T-helper 2 cell treated with Interferon-gamma antibody and Interleukin-4, amounts not matched to agents 5 μg/mL and 100 μg/mL, for 36 hours (primary cell): ENCODE results near the gene MYLK.

Experiments used
- DNase-seq: peaks from one replicate; pipeline ENCODE4 v3.0.0; 2021; ENCODE audit warnings: low spot score
- H3K27ac Mint-ChIP-seq: one replicate; pipeline ENCODE4 v1.8.0; 2021; ENCODE audit warnings: mild to moderate bottlenecking, mixed read lengths
- H3K27me3 Mint-ChIP-seq: one replicate; pipeline ENCODE4 v1.8.0; 2021; ENCODE audit warnings: low read depth, mixed read lengths
- H3K36me3 Mint-ChIP-seq: one replicate; pipeline ENCODE4 v1.8.0; 2021; ENCODE audit warnings: low read depth, mixed read lengths
- H3K4me1 Mint-ChIP-seq: one replicate; pipeline ENCODE4 v1.8.0; 2021; ENCODE audit warnings: low read depth, mixed read lengths
- H3K4me3 Mint-ChIP-seq: one replicate; pipeline ENCODE4 v1.8.0; 2022; ENCODE audit warnings: mild to moderate bottlenecking, moderate library complexity, mixed read lengths
- H3K9me3 Mint-ChIP-seq: one replicate; pipeline ENCODE4 v1.8.0; 2021; ENCODE audit warnings: mixed read lengths

The MYLK gene

DNA sequence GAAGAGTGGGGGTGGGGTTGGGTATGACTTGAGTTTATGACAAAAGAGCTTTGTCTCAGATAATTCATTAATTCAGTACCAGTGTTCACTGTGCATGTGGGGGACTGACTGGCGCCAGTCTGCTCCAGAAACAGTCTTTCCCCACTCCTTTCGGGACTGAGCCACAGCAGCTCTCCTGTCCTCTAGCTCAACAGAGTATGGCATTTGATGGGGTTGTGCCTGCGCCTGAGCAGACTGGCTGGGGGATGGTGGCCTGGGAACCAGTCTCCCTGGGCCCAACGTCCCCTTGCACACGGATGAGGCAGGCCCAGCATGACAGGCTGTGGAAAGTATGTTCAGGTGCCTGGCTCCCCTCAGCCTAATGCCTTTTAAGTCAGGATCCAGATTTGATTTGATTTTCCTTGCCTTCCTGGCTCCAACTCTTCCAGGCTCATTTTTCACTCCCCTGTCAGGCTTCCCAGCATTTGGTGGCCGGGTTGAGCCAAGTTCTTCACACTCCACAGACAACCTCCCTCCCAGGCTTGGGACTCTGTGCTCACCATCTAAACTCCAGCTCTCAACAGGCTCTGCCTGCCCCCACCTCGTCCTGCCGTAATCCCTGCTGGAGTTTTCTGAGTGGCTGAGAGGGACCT, 105.0 kb downstream of the MYLK start:
- no peak for DNase-seq
- Mint-ChIP-seq H3K4me1 (no peaks in the 10 kb centered on the region), H3K27me3 (peaks cover 2% of the 10 kb centered on the region), H3K36me3 (no peaks in the 10 kb centered on the region), H3K4me3 (no peak overlapping the region), H3K27ac (no peak overlapping the region), H3K9me3 (no peaks in the 10 kb centered on the region)

- no peaks in the 10 kb centered on the region for H3K9me3 Mint-ChIP-seq
- no peaks in the 10 kb centered on the region for H3K4me1 Mint-ChIP-seq
- no peak for DNase-seq
- H3K27me3 Mint-ChIP-seq = peaks cover 2% of the 10 kb centered on the region
- H3K4me3 Mint-ChIP-seq = no peak overlapping the region
- no peak overlapping the region for H3K27ac Mint-ChIP-seq
- H3K36me3 Mint-ChIP-seq = no peaks in the 10 kb centered on the region
These were observed 105.6 kb downstream of the MYLK start for GRCh38 chr3:123778525-123778924.

DNA sequence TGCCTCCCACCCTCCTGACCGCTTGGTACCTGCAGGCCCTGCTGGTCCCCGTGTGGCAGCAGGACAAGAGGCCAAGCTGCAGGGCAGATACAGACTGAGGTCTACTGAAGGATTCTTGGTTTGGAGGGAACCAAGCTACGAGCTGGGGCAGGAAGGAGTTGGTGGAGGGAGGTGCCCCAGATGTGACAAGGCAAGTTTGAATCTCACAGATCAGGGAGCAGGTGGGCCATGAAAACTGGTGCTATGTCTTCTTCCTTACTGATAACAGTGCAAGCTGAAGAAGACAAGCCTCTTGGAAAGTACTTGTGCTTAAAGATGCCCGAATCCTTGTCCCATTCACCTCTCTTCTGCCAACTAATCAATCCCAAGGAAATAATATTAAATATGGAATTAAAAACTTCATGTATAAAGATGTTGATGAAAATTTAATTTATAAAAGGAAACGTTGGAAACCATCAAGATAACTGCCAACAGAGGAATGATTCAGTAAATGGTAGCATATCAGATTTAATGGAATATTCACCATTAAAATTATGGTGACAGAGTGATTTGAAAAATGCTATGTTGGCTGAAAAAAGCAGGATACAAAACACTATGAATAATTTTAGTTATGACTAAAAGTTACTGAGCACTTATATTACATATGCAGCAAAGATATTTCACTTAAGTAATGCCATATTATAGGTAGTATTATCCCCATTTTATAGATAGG, 107.9 kb downstream of the MYLK start:
- no peaks in the 10 kb centered on the region for H3K27me3 Mint-ChIP-seq
- no peaks in the 10 kb centered on the region for H3K36me3 Mint-ChIP-seq
- H3K27ac Mint-ChIP-seq = no peak overlapping the region
- H3K9me3 Mint-ChIP-seq = no peaks in the 10 kb centered on the region
- no peaks in the 10 kb centered on the region for H3K4me1 Mint-ChIP-seq
- no peak for DNase-seq
- no peak overlapping the region for H3K4me3 Mint-ChIP-seq

DNA sequence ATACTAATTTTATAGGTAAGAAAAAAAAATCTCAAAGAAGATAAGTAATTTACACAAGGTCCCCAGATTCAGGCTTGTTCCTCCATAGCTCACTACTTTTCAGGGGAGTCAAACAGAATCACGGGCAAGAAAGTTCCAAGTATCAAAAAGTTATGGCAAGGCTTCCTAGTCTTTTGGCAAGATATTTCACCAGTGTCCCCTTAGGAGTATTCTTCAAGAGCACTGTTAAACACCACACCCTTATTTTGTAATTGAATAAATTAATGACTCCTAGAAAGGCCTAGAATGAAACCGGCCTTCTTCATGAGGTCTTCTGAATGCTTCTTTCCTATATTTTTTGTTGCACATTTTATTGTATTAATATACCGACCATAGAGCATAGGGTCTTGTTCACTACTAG, 109.7 kb downstream of the MYLK start:
- H3K4me3 Mint-ChIP-seq = no peak overlapping the region
- no peak for DNase-seq
- no peaks in the 10 kb centered on the region for H3K36me3 Mint-ChIP-seq
- H3K9me3 Mint-ChIP-seq = no peaks in the 10 kb centered on the region
- no peak overlapping the region for H3K27ac Mint-ChIP-seq
- no peaks in the 10 kb centered on the region for H3K4me1 Mint-ChIP-seq
- no peaks in the 10 kb centered on the region for H3K27me3 Mint-ChIP-seq

- Mint-ChIP-seq H3K9me3 (no peaks in the 10 kb centered on the region), H3K27ac (no peak overlapping the region), H3K27me3 (no peaks in the 10 kb centered on the region), H3K36me3 (no peaks in the 10 kb centered on the region), H3K4me3 (no peak overlapping the region), H3K4me1 (no peaks in the 10 kb centered on the region)
- DNase-seq = no peak
These were observed 110.3 kb downstream of the MYLK start for GRCh38 chr3:123773681-123774431.

GRCh38 chr3:123769356-123769743, 114.8 kb downstream of the MYLK start:
- Mint-ChIP-seq H3K36me3 (no peaks in the 10 kb centered on the region), H3K9me3 (no peaks in the 10 kb centered on the region), H3K27me3 (peaks cover 3% of the 10 kb centered on the region), H3K27ac (no peak overlapping the region), H3K4me3 (no peak overlapping the region), H3K4me1 (peaks cover 5% of the 10 kb centered on the region)
- no peak for DNase-seq

GRCh38 chr3:123768480-123769355, 115.4 kb downstream of the MYLK start:
- peaks cover 5% of the 10 kb centered on the region for H3K4me1 Mint-ChIP-seq

DNA sequence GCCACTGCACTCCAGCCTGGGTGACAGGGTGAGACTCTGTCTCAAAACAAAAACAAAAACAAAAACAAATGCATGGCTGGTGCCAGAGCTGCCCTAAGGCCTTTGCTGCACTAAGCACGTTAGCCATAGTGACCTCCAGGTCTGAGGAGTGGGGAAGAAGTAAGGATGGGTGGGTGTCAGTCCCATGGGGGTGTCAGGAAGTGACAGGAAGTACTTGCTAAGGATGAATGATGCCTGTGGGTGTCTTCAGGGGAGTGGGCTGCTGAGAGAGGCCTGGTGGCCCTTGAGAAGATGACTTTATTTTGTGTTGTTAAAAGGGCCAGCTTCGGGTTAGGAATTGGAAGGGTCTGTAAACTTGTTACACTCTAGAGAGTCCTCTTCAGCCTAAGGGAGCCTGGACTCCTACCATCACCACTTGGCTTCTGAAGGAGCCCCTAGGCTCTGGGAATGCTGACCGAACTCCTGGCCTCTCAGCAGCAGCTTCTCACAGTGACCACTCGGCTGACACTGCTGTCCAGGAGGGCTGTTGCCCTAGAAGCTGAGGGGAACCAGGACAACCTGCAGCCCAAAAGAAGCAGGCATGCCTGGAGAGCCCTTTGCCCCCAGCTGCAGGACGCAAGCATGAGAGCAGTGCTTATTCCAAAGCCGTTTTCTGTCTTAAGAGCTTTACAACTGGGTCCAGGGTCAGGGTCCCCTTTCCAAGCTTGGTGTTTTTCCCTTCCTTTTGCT, 116.4 kb downstream of the MYLK start:
- DNase-seq = no peak
- H3K9me3 Mint-ChIP-seq = no peaks in the 10 kb centered on the region
- peaks cover 5% of the 10 kb centered on the region for H3K4me1 Mint-ChIP-seq
- peaks cover 3% of the 10 kb centered on the region for H3K27me3 Mint-ChIP-seq
- H3K36me3 Mint-ChIP-seq = no peaks in the 10 kb centered on the region
- no peak overlapping the region for H3K27ac Mint-ChIP-seq
- H3K4me3 Mint-ChIP-seq = no peak overlapping the region

More at GRCh38 chr3:123768480-123769355, 115.4 kb downstream of the MYLK start:
- no peak overlapping the region for H3K4me3 Mint-ChIP-seq
- H3K9me3 Mint-ChIP-seq = no peaks in the 10 kb centered on the region
- no peak for DNase-seq
- peaks cover 3% of the 10 kb centered on the region for H3K27me3 Mint-ChIP-seq
- H3K36me3 Mint-ChIP-seq = no peaks in the 10 kb centered on the region
- H3K27ac Mint-ChIP-seq = no peak overlapping the region

DNA sequence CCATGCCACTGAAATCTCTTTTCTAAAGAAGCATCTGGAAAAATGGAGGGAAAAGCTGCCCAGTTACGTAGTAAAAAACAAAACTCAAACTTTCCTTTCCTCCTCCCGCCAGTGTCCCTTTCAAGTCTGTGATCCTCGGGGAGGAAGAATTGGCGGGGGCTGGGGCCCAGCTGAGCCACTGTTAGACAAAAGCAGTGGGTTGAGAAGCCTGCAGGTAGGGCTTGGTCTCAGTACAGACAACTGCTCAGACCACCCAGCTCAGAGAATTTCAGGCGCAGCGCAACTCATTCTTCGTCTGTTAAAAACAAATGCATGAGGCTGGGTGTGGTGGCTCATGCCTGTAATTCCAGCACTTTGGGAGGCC, 117.1 kb downstream of the MYLK start:
- no peak overlapping the region for H3K4me3 Mint-ChIP-seq
- H3K9me3 Mint-ChIP-seq = no peaks in the 10 kb centered on the region
- no peaks in the 10 kb centered on the region for H3K36me3 Mint-ChIP-seq
- DNase-seq = no peak
- H3K4me1 Mint-ChIP-seq = peaks cover 5% of the 10 kb centered on the region
- no peak overlapping the region for H3K27ac Mint-ChIP-seq
- peaks cover 3% of the 10 kb centered on the region for H3K27me3 Mint-ChIP-seq

DNA sequence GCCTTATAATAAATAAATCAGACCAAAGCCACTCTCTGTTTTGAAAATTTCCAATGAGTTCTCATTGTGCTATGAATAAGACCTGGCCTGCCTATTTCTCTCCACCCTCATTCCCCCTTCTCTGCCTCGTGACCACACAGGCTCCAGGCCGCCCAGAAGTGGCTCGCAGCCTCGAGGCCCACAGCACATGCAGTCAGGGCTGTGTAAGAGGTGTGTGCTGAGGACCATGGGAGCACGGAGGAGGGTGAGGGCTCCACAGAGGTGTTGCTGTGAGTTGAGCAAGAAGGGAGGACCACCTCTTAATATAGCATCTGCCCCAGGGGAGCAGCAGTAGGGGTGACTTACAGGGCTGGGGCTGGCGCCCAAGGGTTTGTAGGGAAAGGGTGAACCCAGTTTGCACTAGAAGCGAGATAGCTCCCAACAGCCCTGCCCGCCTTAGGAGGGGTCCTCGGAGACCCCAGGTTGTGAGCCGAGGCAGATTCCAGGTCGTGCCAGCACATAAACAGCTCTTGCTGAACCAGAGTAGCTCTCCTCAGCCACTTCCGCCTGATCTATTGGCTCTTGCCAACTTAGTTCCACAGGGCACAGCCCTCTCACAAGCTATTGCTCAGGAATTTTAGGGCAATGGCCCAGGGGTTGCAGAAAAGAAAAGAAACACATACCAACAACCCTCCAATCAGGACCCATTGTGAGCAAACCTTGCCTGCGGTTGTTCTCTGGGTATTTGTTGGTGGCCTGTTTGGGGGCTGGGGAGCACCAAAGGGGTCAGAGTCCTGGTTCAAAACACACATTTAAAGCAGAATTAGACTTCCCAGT, 117.7 kb downstream of the MYLK start:
- no peak for DNase-seq
- Mint-ChIP-seq H3K4me3 (no peak overlapping the region), H3K36me3 (no peaks in the 10 kb centered on the region), H3K27ac (no peak overlapping the region), H3K9me3 (no peaks in the 10 kb centered on the region), H3K4me1 (peaks cover 5% of the 10 kb centered on the region), H3K27me3 (peaks cover 3% of the 10 kb centered on the region)

DNA sequence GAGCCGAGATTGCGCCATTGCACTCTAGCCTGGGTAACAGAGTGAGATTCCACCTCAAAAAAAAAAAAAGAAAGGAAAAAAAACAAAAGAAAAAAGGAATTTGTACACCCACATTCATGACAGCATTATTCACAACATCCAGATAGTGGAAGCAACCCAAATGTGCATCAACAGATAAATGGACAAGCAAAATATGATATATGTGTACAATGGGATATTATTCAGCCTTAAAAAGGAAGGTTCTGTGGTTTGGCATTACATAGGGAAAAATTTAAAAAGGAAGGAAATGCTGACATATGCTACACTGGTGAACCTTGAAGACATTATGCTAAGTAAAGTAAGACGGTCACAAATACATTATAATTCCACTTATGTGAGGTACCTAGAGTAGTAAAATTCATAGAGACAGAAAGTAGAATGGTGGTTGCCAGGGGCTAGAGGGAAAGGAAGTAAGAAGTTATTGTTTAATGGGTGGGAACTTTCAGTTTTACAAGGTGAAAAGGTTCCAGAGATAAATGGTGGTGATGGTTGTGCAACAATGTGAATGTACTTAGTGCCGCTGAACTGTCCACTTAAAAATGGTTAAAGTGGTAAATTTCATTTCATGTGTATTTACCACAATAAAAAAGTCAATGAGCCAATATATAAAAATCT, 118.5 kb downstream of the MYLK start:
- Mint-ChIP-seq H3K4me1 (peaks cover 5% of the 10 kb centered on the region), H3K9me3 (no peaks in the 10 kb centered on the region), H3K27me3 (peaks cover 3% of the 10 kb centered on the region), H3K4me3 (no peak overlapping the region), H3K36me3 (no peaks in the 10 kb centered on the region), H3K27ac (no peak overlapping the region)
- no peak for DNase-seq

DNA sequence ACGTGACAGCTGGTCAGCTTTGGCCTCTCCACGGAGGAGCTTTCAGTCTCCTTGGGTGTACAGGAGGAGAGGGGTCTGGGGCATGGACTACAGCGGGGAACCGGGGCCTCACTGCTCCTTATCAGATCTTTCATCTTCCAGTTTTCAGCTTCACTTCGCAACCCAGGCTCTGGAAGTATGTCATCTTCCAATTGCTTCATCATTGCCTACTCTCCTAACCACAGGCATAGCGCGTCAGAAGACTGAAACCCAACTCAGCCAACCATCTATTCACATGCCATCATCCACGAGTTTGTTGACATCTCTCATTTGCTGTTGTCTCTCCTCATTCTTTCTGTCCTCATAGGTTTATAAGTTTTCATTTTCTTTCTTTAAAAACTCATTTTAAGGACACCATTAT, 119.5 kb downstream of the MYLK start:
- DNase-seq = no peak
- Mint-ChIP-seq H3K36me3 (no peaks in the 10 kb centered on the region), H3K4me3 (no peak overlapping the region), H3K4me1 (peaks cover 5% of the 10 kb centered on the region), H3K27ac (no peak overlapping the region), H3K9me3 (no peaks in the 10 kb centered on the region), H3K27me3 (peaks cover 6% of the 10 kb centered on the region)
